GM21528 (cell line): ENCODE measurements around the gene LPO.

Experiments used
- ATAC-seq: cut with Tn5 transposase; IDR thresholded peaks from one replicate; pipeline ENCODE4 v1.9.1; 2021; ENCODE audit warnings: mild to moderate bottlenecking, moderate library complexity; ENCODE audit not compliant: unreplicated experiment, low FRiP score

The LPO gene

GRCh38 chr17:58302171-58302918, 64.0 kb downstream of the LPO start:
- no peak for ATAC-seq

DNA sequence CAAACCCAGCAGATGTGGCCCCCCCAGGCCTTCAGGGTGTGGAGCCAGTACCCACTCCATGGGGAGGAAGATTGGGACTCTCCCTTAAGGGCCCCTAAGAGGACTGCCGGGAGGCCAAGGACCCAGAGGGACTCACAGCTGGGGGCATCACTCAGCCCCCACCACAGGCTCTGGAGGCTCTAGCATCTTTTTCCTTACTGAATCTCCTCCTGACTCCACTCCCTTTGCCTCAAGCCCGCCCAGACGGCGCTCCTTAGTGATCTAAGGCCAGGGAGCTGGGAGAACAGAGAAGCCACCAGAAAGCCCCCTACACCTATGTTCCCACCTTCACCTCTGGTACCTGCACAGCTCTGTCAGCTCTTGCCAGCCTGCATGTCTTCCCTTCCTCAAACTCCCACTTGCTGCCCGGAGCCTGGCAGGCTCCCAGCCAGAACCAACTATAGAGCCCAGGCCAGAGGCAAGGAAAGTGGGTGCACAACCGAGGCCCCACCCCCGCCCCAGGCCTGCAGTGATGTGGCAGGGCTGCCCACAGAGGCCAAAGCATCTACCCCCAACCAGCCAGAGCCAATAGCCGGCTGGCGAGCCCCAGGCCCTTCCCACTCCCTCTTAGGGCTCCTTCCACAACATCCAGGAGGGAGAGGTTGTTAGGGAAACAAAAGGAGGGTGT, 64.7 kb downstream of the LPO start:
- ATAC-seq: no peak

DNA sequence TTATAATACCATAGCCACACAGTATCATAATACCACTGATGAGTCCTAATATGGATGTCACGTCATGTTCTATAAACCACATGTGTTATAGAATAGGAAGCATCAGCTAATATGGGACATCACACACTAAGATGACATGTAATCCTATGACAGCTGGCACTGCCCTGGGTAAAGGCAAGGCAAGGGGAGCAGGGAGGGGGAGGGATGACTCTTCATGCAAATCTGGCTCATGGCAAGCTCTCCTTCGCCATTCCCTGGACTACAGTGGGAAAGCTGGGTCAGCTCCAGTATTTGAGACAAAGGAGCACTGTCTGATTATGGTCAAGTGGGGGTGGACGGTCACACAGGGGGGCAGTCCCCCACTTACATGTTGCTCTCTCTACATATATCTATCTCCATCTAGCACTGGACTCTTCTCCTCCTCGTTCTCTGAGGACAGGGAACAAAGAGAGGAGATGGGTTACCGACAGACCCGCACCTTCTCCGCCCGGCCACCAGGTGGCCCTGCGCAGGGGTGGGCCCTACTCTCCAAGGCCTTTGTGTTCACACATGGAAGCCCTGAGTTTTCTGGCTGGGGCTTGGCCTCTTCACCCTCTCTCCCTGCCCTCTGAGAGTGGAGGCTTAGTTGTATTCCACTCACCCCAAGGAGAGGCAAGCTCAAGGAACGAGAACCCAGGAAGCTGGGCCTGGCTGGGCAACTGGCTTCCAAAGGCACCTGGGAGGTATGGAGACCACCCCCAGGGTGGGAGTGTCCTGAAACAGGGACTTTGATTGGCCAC, 65.8 kb downstream of the LPO start:
- no peak for ATAC-seq

- ATAC-seq: no peak
Observed at GRCh38 chr17:58304750-58305486, 66.5 kb downstream of the LPO start.

- no peak for ATAC-seq
Observed at GRCh38 chr17:58305626-58306025, 67.2 kb downstream of the LPO start.

- ATAC-seq: no peak
Observed at GRCh38 chr17:58306131-58306951, 68.0 kb downstream of the LPO start.

DNA sequence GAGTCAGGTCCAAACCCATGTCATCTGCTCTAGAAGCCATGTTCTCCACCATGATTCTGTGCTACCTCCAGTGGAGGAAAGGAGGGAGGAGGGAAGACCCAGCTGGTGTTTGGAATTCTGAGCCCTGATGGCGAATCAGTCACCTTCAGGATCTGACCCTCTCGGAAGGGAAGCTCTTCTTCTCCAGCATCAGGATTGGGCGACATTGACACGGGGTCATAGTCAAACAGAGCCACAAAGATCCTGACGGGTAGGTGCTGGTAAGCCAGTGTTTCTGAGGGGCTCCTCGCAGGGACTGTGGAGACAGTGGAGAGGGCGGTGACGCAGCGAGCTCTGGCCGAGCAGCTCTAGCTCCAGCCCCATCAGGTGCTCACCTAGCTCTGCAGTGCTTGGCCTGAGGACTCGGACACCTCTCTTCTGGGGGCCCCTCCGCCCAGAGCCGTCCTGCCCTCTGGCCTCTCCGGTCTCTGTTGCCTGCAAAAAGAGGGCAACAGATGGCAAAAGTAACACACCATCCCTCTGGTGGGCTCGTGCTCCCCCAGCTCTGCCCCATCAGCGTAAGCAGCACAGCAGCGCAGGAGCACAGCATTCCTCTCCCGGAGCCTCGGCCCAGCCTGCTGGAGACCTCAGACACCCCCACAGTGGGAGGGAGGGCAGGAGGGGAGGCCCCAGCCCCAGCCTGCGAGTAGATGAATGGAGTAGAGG, 69.2 kb downstream of the LPO start:
- ATAC-seq: no peak

DNA sequence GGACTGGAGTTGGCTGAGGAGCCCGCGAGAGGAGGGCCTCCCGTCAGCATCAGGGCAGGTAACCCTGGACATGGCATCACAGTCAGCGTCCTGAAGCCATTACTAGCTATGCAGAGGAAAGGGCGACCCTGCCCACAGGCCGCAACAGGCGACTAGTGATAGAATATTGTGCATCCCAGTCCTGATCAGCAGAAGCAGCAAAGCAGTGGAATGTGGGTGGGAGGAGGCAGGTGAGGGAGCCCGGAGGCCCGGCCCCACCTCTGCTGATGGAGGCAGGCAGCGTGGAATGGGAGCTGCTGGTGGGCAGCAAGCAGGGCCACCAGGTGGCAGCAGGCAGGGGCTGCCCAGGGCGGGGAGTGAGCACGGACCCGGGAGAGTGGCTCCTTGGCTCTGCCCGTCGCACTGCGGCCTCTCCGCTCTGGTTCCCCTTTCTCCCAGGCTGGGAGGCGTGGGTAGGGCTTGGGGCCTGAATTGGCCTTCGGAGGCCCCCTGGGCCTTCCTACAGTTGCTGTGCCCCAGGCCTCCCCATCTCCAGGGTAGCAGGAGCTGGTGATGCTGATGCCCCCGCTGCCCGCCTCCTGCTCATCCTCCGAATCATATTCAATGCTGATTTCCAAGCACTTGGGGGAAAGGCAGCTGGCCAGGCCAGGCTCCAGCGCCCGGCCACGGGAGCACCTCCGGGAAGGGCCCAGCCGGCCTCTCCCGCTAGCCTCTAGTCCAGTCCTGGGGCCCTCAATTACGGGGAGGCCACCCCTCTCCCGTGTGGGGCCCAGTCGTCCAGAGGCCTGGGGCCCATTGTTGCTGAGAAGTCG, 70.0 kb downstream of the LPO start:
- ATAC-seq: no peak

- no peak for ATAC-seq
Observed at GRCh38 chr17:58308985-58309917, 70.9 kb downstream of the LPO start.

DNA sequence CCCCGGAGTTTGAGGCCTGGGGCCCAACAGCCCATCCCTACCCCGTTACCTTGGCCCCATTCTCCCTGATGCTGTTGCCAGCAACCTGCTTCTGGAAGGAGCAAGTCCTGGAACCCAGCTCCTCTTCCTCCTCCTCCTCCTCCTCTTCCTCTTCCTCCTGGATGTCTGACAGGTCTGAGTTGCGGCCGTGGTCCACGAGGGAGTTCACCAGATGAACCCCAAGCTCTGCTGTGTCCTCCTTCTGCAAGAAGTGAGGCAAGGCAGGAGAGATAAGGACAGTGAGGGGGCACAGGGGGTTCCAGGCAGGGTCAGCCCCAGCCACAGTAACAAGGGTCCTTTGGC, 71.5 kb downstream of the LPO start:
- ATAC-seq: no peak

- no peak for ATAC-seq
Observed at GRCh38 chr17:58310511-58311428, 72.4 kb downstream of the LPO start.

DNA sequence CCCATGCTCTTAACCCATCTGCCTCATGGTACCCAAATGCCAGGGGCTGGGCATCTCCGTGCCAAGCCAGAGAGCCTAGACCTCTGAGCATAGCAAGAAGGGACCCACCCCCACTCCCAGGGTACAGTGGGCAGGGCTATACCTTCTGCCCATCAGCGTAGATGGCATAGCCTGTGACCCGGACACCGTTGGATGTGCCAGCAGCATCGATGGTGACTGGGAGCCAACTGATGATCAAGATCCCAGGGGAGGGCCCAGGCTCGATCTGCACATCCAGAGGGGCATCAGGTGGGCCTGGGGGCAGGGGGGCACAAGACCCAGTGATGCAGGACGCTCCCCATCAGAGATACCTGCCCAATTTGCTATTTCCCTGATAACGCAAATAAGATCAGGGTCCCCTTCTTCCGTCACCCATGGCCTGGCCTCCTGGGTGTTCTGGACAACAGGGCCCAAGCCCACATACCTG, 73.1 kb downstream of the LPO start:
- ATAC-seq: no peak

- no peak for ATAC-seq
Observed at GRCh38 chr17:58312021-58312630, 73.7 kb downstream of the LPO start.

GRCh38 chr17:58312829-58313228, 74.4 kb downstream of the LPO start:
- ATAC-seq: no peak

DNA sequence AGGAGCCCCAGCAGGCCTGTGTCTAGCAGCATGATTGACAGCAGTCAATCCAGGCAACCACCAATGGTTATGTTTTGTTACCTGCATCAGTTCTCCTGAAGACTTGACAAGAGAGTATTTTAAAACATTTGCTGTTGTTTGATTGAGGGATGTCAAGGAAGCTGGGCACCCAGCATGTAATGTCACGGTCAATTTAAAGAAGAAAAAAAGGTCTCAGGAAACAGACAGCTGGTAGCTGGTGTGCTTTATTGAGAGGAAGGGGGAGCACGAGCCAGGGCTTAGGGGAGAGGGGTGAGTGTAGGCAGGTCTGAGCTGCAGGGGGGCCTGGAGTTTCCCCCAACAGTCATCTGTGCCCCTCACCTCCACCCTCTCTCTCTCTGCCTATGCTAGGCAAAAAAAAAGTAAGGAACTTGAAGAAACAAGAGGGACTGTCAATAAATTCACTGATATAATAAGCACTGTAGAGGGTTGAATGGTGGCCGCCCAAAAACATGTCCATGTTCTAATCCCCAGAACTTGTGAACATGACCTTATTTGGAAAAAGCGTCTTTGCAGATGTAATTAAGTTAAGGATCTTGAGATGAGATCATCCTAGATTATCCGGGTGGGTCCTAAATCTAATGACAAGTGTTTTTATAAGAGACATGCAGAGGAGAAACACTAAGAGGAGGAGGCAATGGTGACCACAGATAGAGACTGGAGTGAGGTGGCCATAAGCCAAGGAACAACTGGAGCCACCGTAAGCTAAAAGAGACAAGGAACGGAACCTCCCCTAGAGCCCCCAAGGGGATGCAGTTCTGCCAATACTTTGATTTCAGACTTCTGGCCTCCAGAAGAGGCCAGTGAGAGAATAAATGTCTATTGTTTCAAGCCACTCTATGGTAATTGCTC, 75.7 kb downstream of the LPO start:
- ATAC-seq: no peak
